Activated T-cell treated with anti-CD3 and anti-CD28 coated beads, Interleukin-2, amount 50 U/mL, for 24 hours (primary cell): ENCODE data around the gene ARMC8.

Source experiments
- DNase-seq: peaks from one replicate; pipeline ENCODE4 v3.0.0-alpha.2; 2020
- H3K27ac Mint-ChIP-seq: 2 replicates; pipeline ENCODE4 v1.8.0; 2020; ENCODE audit warnings: mild to moderate bottlenecking, mixed read lengths
- H3K27me3 Mint-ChIP-seq: 2 replicates; pipeline ENCODE4 v1.8.0; 2020; ENCODE audit warnings: mixed read lengths
- H3K36me3 Mint-ChIP-seq: 2 replicates; pipeline ENCODE4 v1.8.0; 2020; ENCODE audit warnings: low read depth, mixed read lengths
- H3K4me1 Mint-ChIP-seq: 2 replicates; pipeline ENCODE4 v1.8.0; 2020; ENCODE audit warnings: low read depth, mixed read lengths
- H3K4me3 Mint-ChIP-seq: 2 replicates; pipeline ENCODE4 v1.8.0; 2020; ENCODE audit warnings: mild to moderate bottlenecking, moderate library complexity, mixed read lengths
- H3K9me3 Mint-ChIP-seq: 2 replicates; pipeline ENCODE4 v1.8.0; 2020; ENCODE audit warnings: mixed read lengths

The ARMC8 gene

GRCh38 chr3:138219255-138219654, 32.2 kb downstream of the ARMC8 start:
- Mint-ChIP-seq H3K4me3 (no peak overlapping the region), H3K27ac (peak overlapping the region; percentile 51), H3K4me1 (peaks cover 59% of the 10 kb centered on the region), H3K9me3 (no peaks in the 10 kb centered on the region), H3K27me3 (no peaks in the 10 kb centered on the region), H3K36me3 (peaks cover 71% of the 10 kb centered on the region)
- DNase-seq: no peak

- Mint-ChIP-seq H3K4me3 (no peak overlapping the region), H3K27ac (peak overlapping the region; percentile 51), H3K36me3 (peaks cover 74% of the 10 kb centered on the region), H3K27me3 (no peaks in the 10 kb centered on the region), H3K4me1 (peaks cover 59% of the 10 kb centered on the region), H3K9me3 (no peaks in the 10 kb centered on the region)
- no peak for DNase-seq
Observed at GRCh38 chr3:138220242-138220641, 33.1 kb downstream of the ARMC8 start.

DNA sequence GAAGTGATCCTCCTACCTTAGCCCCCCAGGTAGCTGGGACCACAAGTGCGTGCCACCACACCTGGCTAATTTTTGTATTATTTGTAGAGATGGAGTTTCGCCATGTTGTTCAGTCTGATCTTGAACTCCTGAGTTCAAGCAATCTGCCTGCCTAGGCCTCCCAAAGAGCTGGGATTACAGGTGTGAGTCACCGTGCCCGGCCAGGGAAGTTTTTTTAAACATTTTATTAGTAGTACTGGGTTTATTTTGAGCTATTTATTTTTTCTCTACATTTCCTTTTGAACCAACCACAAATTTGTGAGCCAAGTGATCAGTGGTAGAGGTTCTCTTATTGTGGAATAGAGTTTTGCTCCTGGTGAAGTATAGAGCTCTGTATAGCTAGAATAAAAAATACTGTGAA, 33.7 kb downstream of the ARMC8 start:
- no peak for DNase-seq
- Mint-ChIP-seq H3K4me3 (no peak overlapping the region), H3K36me3 (peaks cover 79% of the 10 kb centered on the region), H3K4me1 (peaks cover 59% of the 10 kb centered on the region), H3K27ac (no peak overlapping the region), H3K27me3 (no peaks in the 10 kb centered on the region), H3K9me3 (no peaks in the 10 kb centered on the region)

GRCh38 chr3:138222131-138222941, 35.2 kb downstream of the ARMC8 start:
- no peak overlapping the region for H3K4me3 Mint-ChIP-seq
- no peaks in the 10 kb centered on the region for H3K27me3 Mint-ChIP-seq
- no peaks in the 10 kb centered on the region for H3K9me3 Mint-ChIP-seq
- peaks cover 80% of the 10 kb centered on the region for H3K36me3 Mint-ChIP-seq
- H3K27ac Mint-ChIP-seq: peak overlapping the region; percentile 77
- no peak for DNase-seq
- peaks cover 52% of the 10 kb centered on the region for H3K4me1 Mint-ChIP-seq

GRCh38 chr3:138222942-138223287, 35.8 kb downstream of the ARMC8 start:
- DNase-seq: no peak
- no peaks in the 10 kb centered on the region for H3K9me3 Mint-ChIP-seq
- H3K4me1 Mint-ChIP-seq: peaks cover 47% of the 10 kb centered on the region
- peaks cover 82% of the 10 kb centered on the region for H3K36me3 Mint-ChIP-seq
- H3K27ac Mint-ChIP-seq: peak overlapping the region; percentile 77
- no peak overlapping the region for H3K4me3 Mint-ChIP-seq
- H3K27me3 Mint-ChIP-seq: no peaks in the 10 kb centered on the region

DNA sequence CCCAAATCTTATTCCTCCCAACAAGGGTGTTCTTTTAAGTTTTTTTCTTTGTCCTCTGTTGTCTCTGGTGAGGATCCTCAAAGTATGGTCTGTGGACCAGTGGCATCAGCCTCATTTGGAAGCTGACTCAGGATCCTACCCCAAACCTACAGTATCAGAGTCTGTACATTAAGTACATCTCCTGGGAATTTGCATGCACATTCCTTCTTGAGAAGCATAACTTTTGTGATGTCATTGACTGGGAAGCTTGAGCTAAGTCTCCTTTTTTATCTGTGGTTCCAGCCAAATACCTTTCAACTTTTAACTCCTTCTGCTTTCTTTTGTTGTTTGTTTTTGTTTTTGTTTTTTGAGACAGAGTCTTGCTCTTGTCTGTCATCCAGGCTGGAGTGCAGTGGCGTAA, 40.5 kb downstream of the ARMC8 start:
- DNase-seq: no peak

GRCh38 chr3:138230525-138230924, 43.4 kb downstream of the ARMC8 start:
- Mint-ChIP-seq H3K27ac (peak overlapping the region; percentile 26), H3K27me3 (no peaks in the 10 kb centered on the region), H3K4me1 (peaks cover 29% of the 10 kb centered on the region), H3K36me3 (peaks cover 93% of the 10 kb centered on the region), H3K4me3 (no peak overlapping the region), H3K9me3 (no peaks in the 10 kb centered on the region)
- no peak for DNase-seq

More for the DNA sequence above, 40.5 kb downstream of the ARMC8 start:
- H3K9me3 Mint-ChIP-seq: no peaks in the 10 kb centered on the region
- no peaks in the 10 kb centered on the region for H3K27me3 Mint-ChIP-seq
- H3K4me3 Mint-ChIP-seq: no peak overlapping the region
- peaks cover 20% of the 10 kb centered on the region for H3K4me1 Mint-ChIP-seq
- H3K27ac Mint-ChIP-seq: no peak overlapping the region
- H3K36me3 Mint-ChIP-seq: peaks cover 93% of the 10 kb centered on the region

GRCh38 chr3:138232705-138233364, 45.7 kb downstream of the ARMC8 start:
- H3K27me3 Mint-ChIP-seq: no peaks in the 10 kb centered on the region
- no peak overlapping the region for H3K4me3 Mint-ChIP-seq
- H3K27ac Mint-ChIP-seq: no peak overlapping the region
- H3K4me1 Mint-ChIP-seq: peaks cover 29% of the 10 kb centered on the region
- DNase-seq: no peak
- H3K9me3 Mint-ChIP-seq: no peaks in the 10 kb centered on the region
- peaks cover 96% of the 10 kb centered on the region for H3K36me3 Mint-ChIP-seq

GRCh38 chr3:138234401-138235179, 47.5 kb downstream of the ARMC8 start:
- H3K36me3 Mint-ChIP-seq: peaks cover 96% of the 10 kb centered on the region
- H3K4me1 Mint-ChIP-seq: peaks cover 29% of the 10 kb centered on the region
- no peak for DNase-seq
- no peak overlapping the region for H3K4me3 Mint-ChIP-seq
- H3K27me3 Mint-ChIP-seq: no peaks in the 10 kb centered on the region
- H3K9me3 Mint-ChIP-seq: no peaks in the 10 kb centered on the region
- H3K27ac Mint-ChIP-seq: peak overlapping the region; percentile 76

GRCh38 chr3:138238711-138239110, 51.6 kb downstream of the ARMC8 start:
- no peak for DNase-seq
- Mint-ChIP-seq H3K27ac (no peak overlapping the region), H3K27me3 (no peaks in the 10 kb centered on the region), H3K4me3 (no peak overlapping the region), H3K36me3 (peaks cover 94% of the 10 kb centered on the region), H3K4me1 (peaks cover 14% of the 10 kb centered on the region), H3K9me3 (no peaks in the 10 kb centered on the region)

DNA sequence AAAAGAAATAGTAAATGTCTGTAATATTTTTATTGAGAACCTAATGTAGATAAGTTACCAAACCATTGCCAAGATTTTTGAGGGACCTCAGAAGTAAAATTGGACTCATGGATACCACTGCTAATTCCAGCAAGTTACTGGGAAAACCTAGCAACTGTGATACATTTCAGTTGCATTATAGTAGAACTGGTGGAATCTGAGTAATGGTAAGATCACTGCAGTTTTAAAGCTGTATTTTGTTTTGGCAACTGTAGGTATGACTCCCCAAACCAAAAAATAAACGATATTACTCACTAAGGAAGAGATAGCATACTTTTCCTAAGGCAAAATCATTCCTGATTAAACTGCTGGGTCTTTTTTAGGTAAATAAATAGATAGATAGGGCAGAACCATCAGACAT, 54.0 kb downstream of the ARMC8 start:
- no peaks in the 10 kb centered on the region for H3K4me1 Mint-ChIP-seq
- no peaks in the 10 kb centered on the region for H3K27me3 Mint-ChIP-seq
- H3K36me3 Mint-ChIP-seq: peaks cover 91% of the 10 kb centered on the region

GRCh38 chr3:138241676-138242075, 54.6 kb downstream of the ARMC8 start:
- no peaks in the 10 kb centered on the region for H3K9me3 Mint-ChIP-seq
- DNase-seq: no peak
- H3K4me1 Mint-ChIP-seq: no peaks in the 10 kb centered on the region
- no peaks in the 10 kb centered on the region for H3K27me3 Mint-ChIP-seq
- no peak overlapping the region for H3K4me3 Mint-ChIP-seq
- peaks cover 89% of the 10 kb centered on the region for H3K36me3 Mint-ChIP-seq
- no peak overlapping the region for H3K27ac Mint-ChIP-seq

More for the DNA sequence above, 54.0 kb downstream of the ARMC8 start:
- H3K4me3 Mint-ChIP-seq: no peak overlapping the region
- no peaks in the 10 kb centered on the region for H3K9me3 Mint-ChIP-seq
- DNase-seq: no peak
- no peak overlapping the region for H3K27ac Mint-ChIP-seq

DNA sequence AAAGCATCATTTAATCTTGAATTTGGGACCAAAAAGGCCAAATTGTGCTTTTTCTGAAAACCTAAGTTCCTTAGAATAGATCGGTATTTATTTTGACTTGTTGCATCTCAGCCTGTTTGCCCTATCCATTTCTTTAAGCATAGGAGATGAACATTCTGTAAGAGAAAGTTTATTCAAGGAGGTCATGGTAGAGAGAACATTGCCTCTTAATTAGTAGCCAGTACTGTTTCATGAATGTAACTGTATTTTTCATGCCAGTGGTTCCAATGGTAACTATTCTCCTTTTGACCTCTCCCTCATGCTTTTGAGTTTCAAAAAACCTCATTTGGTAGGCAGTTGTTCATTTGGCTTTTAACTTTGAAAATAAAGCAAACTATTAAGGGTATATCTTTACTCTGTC, 55.4 kb downstream of the ARMC8 start:
- Mint-ChIP-seq H3K4me1 (no peaks in the 10 kb centered on the region), H3K27me3 (no peaks in the 10 kb centered on the region), H3K4me3 (no peak overlapping the region), H3K36me3 (peaks cover 89% of the 10 kb centered on the region), H3K27ac (no peak overlapping the region), H3K9me3 (no peaks in the 10 kb centered on the region)
- no peak for DNase-seq

GRCh38 chr3:138245026-138245425, 57.9 kb downstream of the ARMC8 start:
- peaks cover 89% of the 10 kb centered on the region for H3K36me3 Mint-ChIP-seq
- no peaks in the 10 kb centered on the region for H3K9me3 Mint-ChIP-seq
- no peak overlapping the region for H3K27ac Mint-ChIP-seq

GRCh38 chr3:138249636-138250035, 62.5 kb downstream of the ARMC8 start:
- no peak overlapping the region for H3K27ac Mint-ChIP-seq
- peaks cover 65% of the 10 kb centered on the region for H3K36me3 Mint-ChIP-seq
- H3K4me3 Mint-ChIP-seq: no peak overlapping the region
- H3K9me3 Mint-ChIP-seq: no peaks in the 10 kb centered on the region
- no peak for DNase-seq
- H3K27me3 Mint-ChIP-seq: no peaks in the 10 kb centered on the region
- no peaks in the 10 kb centered on the region for H3K4me1 Mint-ChIP-seq

More at GRCh38 chr3:138245026-138245425, 57.9 kb downstream of the ARMC8 start:
- no peak for DNase-seq
- Mint-ChIP-seq H3K4me1 (no peaks in the 10 kb centered on the region), H3K4me3 (no peak overlapping the region), H3K27me3 (no peaks in the 10 kb centered on the region)
